H1 (cell line): ENCODE data around the gene MAP10. TPM values are rescaled to one million over a fixed set of nuclear protein-coding genes. Genes with fewer than 3 reads are reported as not detected.

Source experiments
- CTCF ChIA-PET: fragments of 300-600 bp; sonication (Branson Sonifier 250); formaldehyde crosslinking; loops from one replicate; lab custom pipeline; 2021; ENCODE audit not compliant: partially characterized antibody; lab: Charles Lee
- POLR2A ChIA-PET: fragments of 300-600 bp; sonication (Branson Sonifier 250); formaldehyde crosslinking; loops from one replicate; lab custom pipeline; 2021; ENCODE audit warnings: inconsistent platforms; ENCODE audit not compliant: partially characterized antibody; lab: Charles Lee
- DNase-seq, 2 experiments: peaks; one replicate each; pipeline versions ENCODE4 v3.0.0 to v3.0.0-alpha.2; 2010 to 2022; ENCODE audit warnings: low spot score in 2 of 2, low read depth in 1 of 2, mixed read lengths in 1 of 2
- FAIRE-seq: peaks from 2 replicates; lab custom pipeline; 2011; peaks lifted over from hg19 to GRCh38; lab: Jason Lieb, UNC
- H2AFZ ChIP-seq: 2 replicates; pipeline ENCODE4 v1.8.1; 2012; ENCODE audit warnings: low read length, inconsistent platforms
- H2AK5ac ChIP-seq: 2 replicates; pipeline ENCODE4 v1.6.1; 2013; ENCODE audit warnings: low read depth, low read length
- H2BK120ac ChIP-seq: replicated peaks from 2 replicates; pipeline ENCODE3; 2013; ENCODE audit warnings: low read depth, low read length, inconsistent platforms
- H2BK12ac ChIP-seq: 2 replicates; pipeline ENCODE4 v1.6.1; 2013; ENCODE audit warnings: low read depth, low read length
- H2BK15ac ChIP-seq: 2 replicates; pipeline ENCODE4 v1.6.1; 2013; ENCODE audit warnings: low read length
- H2BK20ac ChIP-seq: 2 replicates; pipeline ENCODE4 v1.6.1; 2013; ENCODE audit warnings: low read length
- H2BK5ac ChIP-seq: 2 replicates; pipeline ENCODE4 v1.6.1; 2013; ENCODE audit warnings: low read depth, low read length
- H3K14ac ChIP-seq: 2 replicates; pipeline ENCODE4 v1.6.1; 2013; ENCODE audit warnings: inconsistent platforms; ENCODE audit not compliant: insufficient read length
- H3K18ac ChIP-seq: 2 replicates; pipeline ENCODE4 v1.6.1; 2013; ENCODE audit warnings: low read length; ENCODE audit errors: extremely low read depth
- H3K23ac ChIP-seq: 2 replicates; pipeline ENCODE4 v1.6.1; 2013; ENCODE audit warnings: inconsistent platforms; ENCODE audit not compliant: insufficient read length
- H3K23me2 ChIP-seq: 2 replicates; pipeline ENCODE4 v1.6.1; 2013; ENCODE audit warnings: low read depth, low read length
- H3K27ac ChIP-seq: 2 replicates; pipeline ENCODE4 v1.6.1; 2011; ENCODE audit warnings: low read depth, low read length, inconsistent platforms
- H3K27me3 ChIP-seq, 4 experiments: replicated peaks in 1 of 4; 1 replicate in 1 of 4; 2 replicates in 3 of 4; pipeline versions ENCODE4 v1.6.1 to v1.8.1; 2011 to 2013; ENCODE audit warnings: low read length in 3 of 4, mild to moderate bottlenecking in 3 of 4, inconsistent platforms in 2 of 4, mixed read lengths in 2 of 4, moderate library complexity in 1 of 4; ENCODE audit not compliant: control insufficient read depth in 3 of 4, insufficient read depth in 3 of 4; ENCODE audit errors: extremely low read depth in 1 of 4
- H3K36me3 ChIP-seq, 4 experiments: 2 replicates each; pipeline versions ENCODE4 v1.6.1 to v1.8.1; 2011 to 2013; ENCODE audit warnings: mild to moderate bottlenecking in 4 of 4, low read length in 3 of 4, moderate library complexity in 2 of 4, control low read depth in 1 of 4, inconsistent platforms in 1 of 4; ENCODE audit not compliant: insufficient read depth in 4 of 4, control insufficient read depth in 2 of 4
- H3K4ac ChIP-seq: replicated peaks from 2 replicates; pipeline ENCODE3; 2013; ENCODE audit warnings: low read length, low read depth, mixed read lengths, inconsistent platforms; ENCODE audit not compliant: insufficient read length
- H3K4me1 ChIP-seq, 4 experiments: replicated peaks in 1 of 4; 1 replicate in 1 of 4; 2 replicates in 3 of 4; pipeline versions ENCODE4 v1.6.1 to v1.8.1; 2011 to 2013; ENCODE audit warnings: low read length in 3 of 4, inconsistent platforms in 2 of 4, mixed read lengths in 1 of 4; ENCODE audit not compliant: insufficient read depth in 4 of 4, control insufficient read depth in 3 of 4
- H3K4me2 ChIP-seq, 2 experiments: 2 replicates each; pipeline versions ENCODE4 v1.6.1 to v1.8.1; 2011 to 2013; ENCODE audit warnings: low read depth in 2 of 2, low read length in 2 of 2, control low read depth in 1 of 2, inconsistent platforms in 1 of 2, mild to moderate bottlenecking in 1 of 2; ENCODE audit not compliant: insufficient read depth in 1 of 2
- H3K4me3 ChIP-seq, 4 experiments: fragments of 200-600, 300-600 bp in 1 of 4; sonication (generic), shearing (Covaris generic), sonication (Bioruptor Twin) in 1 of 4; 2 replicates each; pipeline versions ENCODE4 v1.5.1 to v1.8.1; 2011 to 2016; ENCODE audit warnings: low read length in 4 of 4, low read depth in 3 of 4, control low read depth in 2 of 4, inconsistent platforms in 2 of 4, mild to moderate bottlenecking in 2 of 4, mixed read lengths in 1 of 4, moderate library complexity in 1 of 4; ENCODE audit not compliant: insufficient read depth in 2 of 4; ENCODE audit errors: extremely low read depth in 1 of 4
- H3K56ac ChIP-seq: replicated peaks from 2 replicates; pipeline ENCODE3; 2013; ENCODE audit warnings: low read depth, mild to moderate bottlenecking, mixed read lengths, low read length, inconsistent platforms; ENCODE audit not compliant: insufficient read length
- H3K79me1 ChIP-seq: 2 replicates; pipeline ENCODE4 v1.6.1; 2013; ENCODE audit warnings: low read depth, low read length, control low read depth
- H3K79me2 ChIP-seq, 2 experiments: 2 replicates each; pipeline versions ENCODE4 v1.6.1 to v1.8.1; 2012 to 2013; ENCODE audit warnings: low read length in 2 of 2, mild to moderate bottlenecking in 2 of 2, inconsistent platforms in 1 of 2; ENCODE audit not compliant: insufficient read depth in 2 of 2, control insufficient read depth in 1 of 2
- H3K9ac ChIP-seq, 4 experiments: replicated peaks in 1 of 4; 1 replicate in 1 of 4; 2 replicates in 3 of 4; pipeline versions ENCODE4 v1.6.1 to v1.8.1; 2011 to 2013; ENCODE audit warnings: low read depth in 3 of 4, low read length in 3 of 4, control low read depth in 2 of 4, mild to moderate bottlenecking in 2 of 4, moderate library complexity in 2 of 4, inconsistent platforms in 1 of 4; ENCODE audit errors: extremely low read depth in 1 of 4
- H3K9me3 ChIP-seq, 2 experiments: 2 replicates each; pipeline versions ENCODE4 v1.6.1 to v1.8.1; 2012 to 2013; ENCODE audit warnings: mild to moderate bottlenecking in 2 of 2, moderate library complexity in 2 of 2, control low read depth in 1 of 2, inconsistent platforms in 1 of 2, low read depth in 1 of 2, low read length in 1 of 2, mixed read lengths in 1 of 2; ENCODE audit not compliant: insufficient read depth in 2 of 2
- H4K20me1 ChIP-seq, 2 experiments: replicated peaks in 1 of 2; 2 replicates each; pipeline versions ENCODE3 to v1.8.1; 2011 to 2013; ENCODE audit warnings: inconsistent platforms in 2 of 2, low read length in 2 of 2, mild to moderate bottlenecking in 1 of 2; ENCODE audit not compliant: insufficient read depth in 2 of 2, control insufficient read depth in 1 of 2
- H4K5ac ChIP-seq: 2 replicates; pipeline ENCODE4 v1.6.1; 2013; ENCODE audit warnings: low read length, low read depth, mixed read lengths, inconsistent platforms; ENCODE audit not compliant: insufficient read length
- H4K8ac ChIP-seq: 2 replicates; pipeline ENCODE4 v1.8.0; 2013; ENCODE audit warnings: mild to moderate bottlenecking, moderate library complexity, low read length, inconsistent platforms; ENCODE audit not compliant: insufficient read depth; ENCODE audit errors: extremely low read depth
- H4K91ac ChIP-seq: replicated peaks from 2 replicates; pipeline ENCODE3; 2013; ENCODE audit warnings: low read length, mixed read lengths, inconsistent platforms; ENCODE audit not compliant: insufficient read length
- CBX5 ChIP-seq: fragments of 300-800, 300-1000 bp; sonication (generic); IDR thresholded peaks from 2 replicates; pipeline ENCODE4 v1.7.1; 2016; ENCODE audit warnings: antibody characterized with exemption, low read length, low read depth
- EP300 ChIP-seq, 2 experiments: IDR thresholded peaks; 1 replicate in 1 of 2; 2 replicates in 1 of 2; pipeline ENCODE4 v1.6.1; 2011 to 2012; ENCODE audit warnings: low read depth in 2 of 2, low read length in 2 of 2, mild to moderate bottlenecking in 2 of 2, borderline replicate concordance in 1 of 2, inconsistent platforms in 1 of 2, moderate library complexity in 1 of 2
- KDM1A ChIP-seq: fragments of 200-600, 300-600 bp; sonication (generic); IDR thresholded peaks from 2 replicates; pipeline ENCODE4 v1.7.1; 2016; ENCODE audit warnings: mild to moderate bottlenecking, low read length, borderline replicate concordance
- RFX5 ChIP-seq: IDR thresholded peaks from 2 replicates; pipeline ENCODE4 v1.6.1; 2011; ENCODE audit warnings: low read depth, low read length, improper control_type of control experiment, borderline replicate concordance
- RNF2 ChIP-seq: fragments of 200-900, 300-1000 bp; sonication (generic); IDR thresholded peaks from 2 replicates; pipeline ENCODE4 v1.7.1; 2016; ENCODE audit warnings: borderline replicate concordance, low read depth, mild to moderate bottlenecking, antibody characterized with exemption, low read length; ENCODE audit not compliant: poor library complexity, severe bottlenecking; ENCODE audit errors: missing control alignments
- WGBS, 2 experiments: shearing (Covaris generic) in 1 of 2; methylation state at CpG; one replicate each; pipeline versions ENCODE4 v1.1.6 to v1.1.7; 2013 to 2015; ENCODE audit warnings: low lambda C conversion rate in 2 of 2, mixed read lengths in 2 of 2, inconsistent platforms in 1 of 2, low coverage in 1 of 2, missing lambda C conversion rate in 1 of 2; ENCODE audit not compliant: insufficient replicate concordance in 2 of 2, insufficient coverage in 1 of 2, insufficient read length in 1 of 2; ENCODE audit errors: extremely low coverage in 1 of 2, missing lambda C conversion rate in 1 of 2; 5-methylcytosine and 5-hydroxymethylcytosine counted together
- polyA plus RNA-seq, 7 experiments: library from polyadenylated mRNA; depleted of rRNA in 3 of 7; stranded (reverse) in 5 of 7; unstranded in 2 of 7; fragments of >200 nt in 5 of 7; fragments of 200-250 nt in 2 of 7; gene quantifications; 1 replicate in 5 of 7; 2 replicates in 1 of 7; 4 replicates in 1 of 7; pipeline versions ENCODE4 v1.2.1 to v1.2.3, GENCODE V29; 2011 to 2013; ENCODE audit warnings: missing spikeins in 2 of 7, mixed read lengths in 2 of 7
- total RNA-seq: library from RNA; stranded (reverse); fragmentation: NEBNext Ultra II Directional; extraction: Animal tissue kit (Norgen Biotek cat#: 25700); gene quantifications from 2 replicates; pipeline ENCODE4 v1.2.1, GENCODE V29; 2021

The MAP10 gene
- total and polyA plus RNA-seq, 2 of the 8 experiments (the other 6 are each of a cell fraction or from before 2014, with no cell fraction given) = 1.5 to 3.5 TPM

- Histone ChIP-seq H4K20me1 (no peaks in the 10 kb centered on the region), H2AFZ (no peak overlapping the region), H2AK5ac (no peak overlapping the region), H3K79me2 (no peaks in the 10 kb centered on the region), H4K5ac (no peak overlapping the region), H2BK120ac (no peak overlapping the region), H2BK12ac (no peak overlapping the region), H4K91ac (no peak overlapping the region), H2BK5ac (no peak overlapping the region), H4K8ac (no peak overlapping the region), H3K4me2 (no peak overlapping the region), H3K27me3 (no peaks in the 10 kb centered on the region), H3K14ac (no peak overlapping the region), H3K56ac (no peak overlapping the region), H3K4me1 (peaks cover 2 to 16% (median 13%) of the 10 kb centered on the region in 4 experiments; a peak in 6 of 7 replicates), H3K23me2 (no peaks in the 10 kb centered on the region), H3K27ac (no peak overlapping the region), H2BK20ac (no peak overlapping the region), H3K18ac (no peak overlapping the region), H3K79me1 (no peaks in the 10 kb centered on the region), H3K9me3 (peaks cover 4 to 5% of the 10 kb centered on the region in 2 experiments; a peak in 2 of 4 replicates), H3K36me3 (no peaks in the 10 kb centered on the region), H3K4ac (no peak overlapping the region), H3K9ac (no peak overlapping the region), H3K23ac (no peak overlapping the region), H2BK15ac (no peak overlapping the region), H3K4me3 (no peak overlapping the region)
- ChIA-PET CTCF (interaction anchor here (0.8 to 1.2 kb wide), 2 partner anchors 16 to 114 kb away, joined by 3 read pairs; no protein-coding TSS in a partner anchor), POLR2A (interaction anchor here (0.6 kb wide), 1 partner anchor 29 kb away, joined by 3 read pairs; no protein-coding TSS in a partner anchor)
- FAIRE-seq = no peak
- WGBS, 2 experiments = 89% methylated on average over 1 of the region's 1 CpG; no CpG with 5 or more reads in 1 of the 2 experiments
- DNase-seq = no peak
- no peak for TF ChIP-seq RNF2
- no peak for TF ChIP-seq EP300 (IDR thresholded peaks at IDR 0.05; ENCODE audit: borderline replicate concordance in 1 of 2, low read depth in 2 of 2, low read length in 2 of 2)
- no peak for TF ChIP-seq RFX5
- no peak for TF ChIP-seq KDM1A
- no peak for TF ChIP-seq CBX5
These were observed 38.3 kb upstream of the MAP10 start for GRCh38 chr1:232766904-232767303.
